Tibial nerve (tissue), 4 donors: ENCODE results near the gene KLHDC4.

Experiments
- EP300 ChIP-seq, 2 donors: sonication (generic); formaldehyde crosslinking; IDR thresholded peaks; one replicate each; pipeline ENCODE4 v1.6.1; 2017; ENCODE audit warnings: antibody characterized with exemption in 2 of 2, mild to moderate bottlenecking in 1 of 2
- POLR2A ChIP-seq, 2 donors: fragments of 450-650 bp; IDR thresholded peaks; one replicate each; pipeline ENCODE4 v1.6.1; 2017; ENCODE audit warnings: antibody characterized with exemption in 2 of 2, mild to moderate bottlenecking in 2 of 2, moderate library complexity in 2 of 2
- TF ChIP-seq, protein P1 (sequence below), 5 experiments: fragments of 200-600 bp in 3 of 5; fragments of 450-650 bp in 2 of 5; sonication (generic) in 3 of 5; IDR thresholded peaks; one replicate each; pipeline ENCODE4 v1.5.1; 2016 to 2019; ENCODE audit warnings: antibody characterized with exemption in 5 of 5, mild to moderate bottlenecking in 3 of 5, moderate library complexity in 2 of 5

DNA sequence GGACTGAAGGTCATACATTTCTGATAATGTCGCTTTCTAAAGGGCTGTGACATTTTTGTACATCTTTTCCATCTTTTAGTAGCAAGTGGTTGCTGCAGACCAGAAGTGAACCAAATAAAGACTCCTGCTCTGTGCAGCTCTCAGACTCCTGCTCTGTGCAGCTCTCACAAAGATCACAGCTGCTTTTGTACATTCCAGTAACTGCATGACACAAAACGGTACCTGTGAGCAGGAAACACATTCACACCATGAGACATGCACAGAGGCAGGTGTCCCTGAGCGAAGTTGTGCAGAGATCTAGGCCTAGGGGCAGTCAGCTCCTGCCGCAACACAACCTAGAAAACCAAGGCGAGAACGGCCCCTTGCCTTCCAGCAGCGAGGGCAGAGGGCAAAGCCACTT, 67.5 kb downstream of the KLHDC4 start:
- TF ChIP-seq, protein P1, sequence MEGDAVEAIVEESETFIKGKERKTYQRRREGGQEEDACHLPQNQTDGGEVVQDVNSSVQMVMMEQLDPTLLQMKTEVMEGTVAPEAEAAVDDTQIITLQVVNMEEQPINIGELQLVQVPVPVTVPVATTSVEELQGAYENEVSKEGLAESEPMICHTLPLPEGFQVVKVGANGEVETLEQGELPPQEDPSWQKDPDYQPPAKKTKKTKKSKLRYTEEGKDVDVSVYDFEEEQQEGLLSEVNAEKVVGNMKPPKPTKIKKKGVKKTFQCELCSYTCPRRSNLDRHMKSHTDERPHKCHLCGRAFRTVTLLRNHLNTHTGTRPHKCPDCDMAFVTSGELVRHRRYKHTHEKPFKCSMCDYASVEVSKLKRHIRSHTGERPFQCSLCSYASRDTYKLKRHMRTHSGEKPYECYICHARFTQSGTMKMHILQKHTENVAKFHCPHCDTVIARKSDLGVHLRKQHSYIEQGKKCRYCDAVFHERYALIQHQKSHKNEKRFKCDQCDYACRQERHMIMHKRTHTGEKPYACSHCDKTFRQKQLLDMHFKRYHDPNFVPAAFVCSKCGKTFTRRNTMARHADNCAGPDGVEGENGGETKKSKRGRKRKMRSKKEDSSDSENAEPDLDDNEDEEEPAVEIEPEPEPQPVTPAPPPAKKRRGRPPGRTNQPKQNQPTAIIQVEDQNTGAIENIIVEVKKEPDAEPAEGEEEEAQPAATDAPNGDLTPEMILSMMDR (IDR thresholded peaks at IDR 0.05), result no peak
- TF ChIP-seq EP300 (IDR thresholded peaks at IDR 0.05), result no peak
- no peak for TF ChIP-seq POLR2A (IDR thresholded peaks at IDR 0.05)
